Measurements from ENCODE around the gene RTP2.

The RTP2 gene

GRCh38 chr3:187698499-187699399, 3.6 kb downstream of the RTP2 start:
- H3K4me3 ChIP-seq (ENCODE audit: low read depth, low read length): no peak overlapping the region
- TF ChIP-seq CTCF (IDR thresholded peaks at IDR 0.05; ENCODE audit: control insufficient read depth, extremely low read depth, insufficient read depth): no peak
- no peak for DNase-seq (ENCODE audit: low read depth)

- no peak for DNase-seq (ENCODE audit: low read depth)
- H3K4me3 ChIP-seq (ENCODE audit: low read depth, low read length): no peak overlapping the region
- no peak for TF ChIP-seq CTCF (IDR thresholded peaks at IDR 0.05; ENCODE audit: control insufficient read depth, extremely low read depth, insufficient read depth)
Measured at GRCh38 chr3:187696021-187696420, 6.3 kb downstream of the RTP2 start.

GRCh38 chr3:187695449-187695848, 6.9 kb downstream of the RTP2 start:
- DNase-seq (ENCODE audit: low read depth): no peak
- TF ChIP-seq CTCF (IDR thresholded peaks at IDR 0.05; ENCODE audit: control insufficient read depth, extremely low read depth, insufficient read depth): no peak
- no peak overlapping the region for H3K4me3 ChIP-seq (ENCODE audit: low read depth, low read length)

GRCh38 chr3:187694801-187695200, 7.6 kb downstream of the RTP2 start:
- H3K4me3 ChIP-seq (ENCODE audit: low read depth, low read length): no peak overlapping the region
- no peak for TF ChIP-seq CTCF (IDR thresholded peaks at IDR 0.05; ENCODE audit: control insufficient read depth, extremely low read depth, insufficient read depth)
- no peak for DNase-seq (ENCODE audit: low read depth)

GRCh38 chr3:187693431-187693830, 8.9 kb downstream of the RTP2 start:
- DNase-seq (ENCODE audit: low read depth): no peak
- H3K4me3 ChIP-seq (ENCODE audit: low read depth, low read length): no peak overlapping the region
- TF ChIP-seq CTCF (IDR thresholded peaks at IDR 0.05; ENCODE audit: control insufficient read depth, extremely low read depth, insufficient read depth): no peak

- TF ChIP-seq CTCF (IDR thresholded peaks at IDR 0.05; ENCODE audit: control insufficient read depth, extremely low read depth, insufficient read depth): no peak
- no peak for DNase-seq (ENCODE audit: low read depth)
- H3K4me3 ChIP-seq (ENCODE audit: low read depth, low read length): no peak overlapping the region
Measured at GRCh38 chr3:187689984-187690383, 12.4 kb downstream of the RTP2 start.
